Activated naive CD4-positive, alpha-beta T cell treated with anti-CD3 and anti-CD28 coated beads for 36 hours (primary cell): ENCODE results near the gene WDR5B. TPM values are rescaled to one million over a fixed set of nuclear protein-coding genes. Genes with fewer than 3 reads are reported as not detected.

Experiments
- total RNA-seq, 2 experiments: library from RNA; stranded (reverse); gene quantifications; one replicate each; pipeline ENCODE4 v1.2.3, GENCODE V29; 2021

WDR5B gene
- total RNA-seq, 2 experiments from 2014 or later = 2.3 to 2.9 TPM

Other genes starting within 250 kb of the WDR5B start
- not detected for gene CASR, start 232.4 kb downstream of the WDR5B start, total RNA-seq
- not detected for gene CSTA, start 90.8 kb downstream of the WDR5B start, total RNA-seq
- 10 to 100 TPM; 90.5 to 96.1 TPM for gene MIX23, start 32.8 kb downstream of the WDR5B start, total RNA-seq
- gene FAM162A, start 31.9 kb downstream of the WDR5B start, total RNA-seq = 100 to 1,000 TPM; 111 to 112 TPM
- gene KPNA1, start 98.9 kb upstream of the WDR5B start, total RNA-seq = 10 to 100 TPM; 45.6 to 45.8 TPM
- 10 to 100 TPM; 20.4 to 21.1 TPM for gene PARP9, start 148.2 kb upstream of the WDR5B start, total RNA-seq
- 10 to 100 TPM; 22.3 to 24.5 TPM for gene DTX3L, start 148.3 kb upstream of the WDR5B start, total RNA-seq
- gene PARP15, start 161.6 kb upstream of the WDR5B start, total RNA-seq = 1 to 10 TPM; 3.6 to 5.1 TPM